ENCODE data around the gene CPN2. TPM values are rescaled to one million over a fixed set of nuclear protein-coding genes. Genes with fewer than 3 reads are reported as not detected.

CPN2 gene
- total and polyA plus RNA-seq, 7 donors, result 0.03 to 0.13 TPM; not detected in 5

GRCh38 chr3:194360568-194360967 lies 9.4 kb upstream of the CPN2 start:
- WGBS, 3 donors, result 86 to 90% (median 90%) methylated on average over 18 of the region's 18 CpGs
- Histone ChIP-seq H3K4me3 (no peak overlapping the region), H3K27me3 (ENCODE audit: insufficient read depth in 3 of 3, low read length in 2 of 3) (peaks cover 0 to 5% (median 0%) of the 10 kb centered on the region in 3 donors), H3K36me3 (ENCODE audit: insufficient read depth in 1 of 2, low read depth in 1 of 2) (no peaks in the 10 kb centered on the region), H3K27ac (no peak overlapping the region), H3K9me3 (no peaks in the 10 kb centered on the region), H3K4me1 (peaks cover 16% of the 10 kb centered on the region)
- intact Hi-C loops (cut with DNase I), result no loop called here
- ATAC-seq (no peak), DNase-seq (no peak)
- TF ChIP-seq CTCF (IDR thresholded peaks at IDR 0.05), result no peak

- DNase-seq (no peak), ATAC-seq (no peak)
- TF ChIP-seq CTCF (IDR thresholded peaks at IDR 0.05), result no peak
- Histone ChIP-seq H3K27me3 (ENCODE audit: insufficient read depth in 3 of 3, low read length in 2 of 3) (peaks cover 0 to 5% (median 0%) of the 10 kb centered on the region in 3 donors), H3K27ac (no peak overlapping the region), H3K36me3 (ENCODE audit: insufficient read depth in 1 of 2, low read depth in 1 of 2) (no peaks in the 10 kb centered on the region), H3K4me3 (no peak overlapping the region), H3K4me1 (no peaks in the 10 kb centered on the region), H3K9me3 (no peaks in the 10 kb centered on the region)
- WGBS, 3 donors, result 73 to 82% (median 76%) methylated on average over 11 of the region's 11 CpGs
- intact Hi-C loops (cut with DNase I), result no loop called here
Measured at GRCh38 chr3:194357681-194358080, 6.6 kb upstream of the CPN2 start.

- WGBS, 3 donors, result 79 to 82% (median 81%) methylated on average over 7 of the region's 7 CpGs
Measured at GRCh38 chr3:194355379-194355778, 4.3 kb upstream of the CPN2 start.

GRCh38 chr3:194354315-194354714 lies 3.2 kb upstream of the CPN2 start:
- Histone ChIP-seq H3K36me3 (ENCODE audit: insufficient read depth in 1 of 2, low read depth in 1 of 2) (no peaks in the 10 kb centered on the region), H3K4me1 (no peaks in the 10 kb centered on the region), H3K27me3 (ENCODE audit: insufficient read depth in 3 of 3, low read length in 2 of 3) (peaks cover 0 to 5% (median 0%) of the 10 kb centered on the region in 3 donors), H3K27ac (no peak overlapping the region), H3K4me3 (no peak overlapping the region), H3K9me3 (no peaks in the 10 kb centered on the region)
- 83 to 88% (median 86%) methylated on average over 2 of the region's 2 CpGs for WGBS, 3 donors
- TF ChIP-seq CTCF (IDR thresholded peaks at IDR 0.05), result no peak
- DNase-seq (no peak), ATAC-seq (no peak)
- intact Hi-C loops (cut with DNase I), result no loop called here

More at GRCh38 chr3:194355379-194355778, 4.3 kb upstream of the CPN2 start:
- H3K36me3 ChIP-seq (ENCODE audit: insufficient read depth in 1 of 2, low read depth in 1 of 2), result no peaks in the 10 kb centered on the region
- no peaks in the 10 kb centered on the region for H3K9me3 ChIP-seq
- H3K4me1 ChIP-seq, result no peaks in the 10 kb centered on the region
- H3K27me3 ChIP-seq (ENCODE audit: insufficient read depth in 3 of 3, low read length in 2 of 3), result peaks cover 0 to 5% (median 0%) of the 10 kb centered on the region in 3 donors
- intact Hi-C loops (cut with DNase I), result no loop called here
- TF ChIP-seq CTCF (IDR thresholded peaks at IDR 0.05), result no peak
- no peak overlapping the region for H3K27ac ChIP-seq
- ATAC-seq (no peak), DNase-seq (no peak)
- H3K4me3 ChIP-seq, result no peak overlapping the region

- no peaks in the 10 kb centered on the region for H3K9me3 ChIP-seq
- ATAC-seq (no peak), DNase-seq (no peak)
- no peak for TF ChIP-seq CTCF (IDR thresholded peaks at IDR 0.05)
- 84 to 92% (median 84%) methylated on average over 10 of the region's 10 CpGs for WGBS, 3 donors
- no peak overlapping the region for H3K4me3 ChIP-seq
- peaks cover 0 to 5% (median 0%) of the 10 kb centered on the region in 3 donors for H3K27me3 ChIP-seq (ENCODE audit: insufficient read depth in 3 of 3, low read length in 2 of 3)
- H3K36me3 ChIP-seq (ENCODE audit: insufficient read depth in 1 of 2, low read depth in 1 of 2), result no peaks in the 10 kb centered on the region
- no peak overlapping the region for H3K27ac ChIP-seq
- intact Hi-C loops (cut with DNase I), result no loop called here
- H3K4me1 ChIP-seq, result no peaks in the 10 kb centered on the region
Measured at GRCh38 chr3:194352667-194353246, 1.6 kb upstream of the CPN2 start.

Data from psoas muscle (tissue), 8 donors.